HEK293 (cell line): ENCODE measurements around the gene SLC6A17.
A peak's percentile ranks its signal among the peaks of the same experiment; 100 is the strongest.

ENCODE experiments used
- CTCF ChIA-PET: fragments of 350-600 bp; formaldehyde crosslinking; extraction: SDS; loops from one replicate; lab custom pipeline; 2021; ENCODE audit warnings: antibody characterized with exemption; lab: Yijun Ruan, JAX
- POLR2A ChIA-PET: fragments of 300-600 bp; formaldehyde crosslinking; extraction: SDS; loops from one replicate; lab custom pipeline; 2020; ENCODE audit warnings: antibody characterized with exemption, inconsistent platforms; lab: Yijun Ruan, JAX
- H3K27ac ChIP-seq: fragments of 200-500 bp; sonication (Bioruptor generic); 2 replicates; pipeline ENCODE4 v1.5.1; 2014; ENCODE audit warnings: low read depth, low read length, control low read depth, inconsistent platforms; ENCODE audit errors: extremely low read depth
- H3K36me3 ChIP-seq, 2 experiments: fragments of 200-500 bp in 1 of 2; sonication (Bioruptor generic) in 1 of 2; 1 replicate in 1 of 2; 2 replicates in 1 of 2; pipeline ENCODE4 v1.5.1; 2014 to 2017; ENCODE audit warnings: inconsistent platforms in 2 of 2, low read length in 2 of 2; ENCODE audit not compliant: control insufficient read depth in 2 of 2, insufficient read depth in 1 of 2
- H3K4me1 ChIP-seq: fragments of 200-500 bp; sonication (Bioruptor generic); 2 replicates; pipeline ENCODE4 v1.5.1; 2014; ENCODE audit warnings: mild to moderate bottlenecking, low read length, inconsistent platforms; ENCODE audit not compliant: control insufficient read depth, insufficient read depth
- H3K4me3 ChIP-seq: 2 replicates; pipeline ENCODE4 v1.5.1; 2011; ENCODE audit warnings: low read depth, mild to moderate bottlenecking, control low read depth, low read length, moderate library complexity
- H3K9me3 ChIP-seq: fragments of 200-500 bp; sonication (Bioruptor generic); 2 replicates; pipeline ENCODE4 v1.5.1; 2014; ENCODE audit warnings: low read depth, low read length, inconsistent platforms; ENCODE audit not compliant: control insufficient read depth, insufficient read depth
- GLIS1 ChIP-seq: fragments of 450-650 bp; formaldehyde crosslinking; IDR thresholded peaks from 2 replicates; pipeline ENCODE4 v1.5.1; 2016; ENCODE audit warnings: missing biosample characterization, missing genetic modification characterization
- RBAK ChIP-seq: fragments of 450-650 bp; formaldehyde crosslinking; IDR thresholded peaks from 2 replicates; pipeline ENCODE4 v1.5.1; 2016; ENCODE audit warnings: missing biosample characterization, missing genetic modification characterization
- REPIN1 ChIP-seq: fragments of 450-650 bp; formaldehyde crosslinking; IDR thresholded peaks from 2 replicates; pipeline ENCODE4 v1.5.1; 2017; ENCODE audit warnings: missing biosample characterization, missing genetic modification characterization, low read depth
- SALL2 ChIP-seq: fragments of 450-650 bp; formaldehyde crosslinking; IDR thresholded peaks from 2 replicates; pipeline ENCODE4 v1.5.0; 2017; ENCODE audit warnings: missing biosample characterization, mild to moderate bottlenecking, missing genetic modification characterization, borderline replicate concordance
- ZBTB17 ChIP-seq: fragments of 450-650 bp; formaldehyde crosslinking; IDR thresholded peaks from 2 replicates; pipeline ENCODE4 v1.5.1; 2016; ENCODE audit warnings: missing biosample characterization, missing genetic modification characterization
- ZFHX2 ChIP-seq: fragments of 450-650 bp; formaldehyde crosslinking; conservative IDR thresholded peaks from 2 replicates; pipeline ENCODE4 v1.5.1; 2016; ENCODE audit warnings: missing biosample characterization, missing genetic modification characterization
- ZFP3 ChIP-seq: fragments of 450-650 bp; formaldehyde crosslinking; IDR thresholded peaks from 2 replicates; pipeline ENCODE4 v1.5.1; 2016; ENCODE audit warnings: low read depth, missing biosample characterization, missing genetic modification characterization
- ZIC2 ChIP-seq: fragments of 450-650 bp; formaldehyde crosslinking; IDR thresholded peaks from 2 replicates; pipeline ENCODE4 v1.5.1; 2016; ENCODE audit warnings: missing biosample characterization, missing genetic modification characterization
- ZNF138 ChIP-seq: fragments of 450-650 bp; formaldehyde crosslinking; IDR thresholded peaks from 2 replicates; pipeline ENCODE4 v1.5.1; 2016; ENCODE audit warnings: missing biosample characterization, missing genetic modification characterization, borderline replicate concordance
- ZNF146 ChIP-seq: fragments of 450-650 bp; formaldehyde crosslinking; IDR thresholded peaks from 2 replicates; pipeline ENCODE4 v1.5.1; 2016; ENCODE audit warnings: missing biosample characterization, missing genetic modification characterization
- ZNF223 ChIP-seq: fragments of 450-650 bp; formaldehyde crosslinking; IDR thresholded peaks from 2 replicates; pipeline ENCODE4 v1.5.1; 2016; ENCODE audit warnings: missing biosample characterization, missing genetic modification characterization
- ZNF335 ChIP-seq: fragments of 450-650 bp; formaldehyde crosslinking; conservative IDR thresholded peaks from 2 replicates; pipeline ENCODE4 v1.5.1; 2016; ENCODE audit warnings: missing biosample characterization, missing genetic modification characterization
- ZNF366 ChIP-seq: fragments of 450-650 bp; formaldehyde crosslinking; conservative IDR thresholded peaks from 2 replicates; pipeline ENCODE4 v1.5.1; 2016; ENCODE audit warnings: missing biosample characterization, missing genetic modification characterization
- ZNF501 ChIP-seq: fragments of 450-650 bp; formaldehyde crosslinking; IDR thresholded peaks from 2 replicates; pipeline ENCODE4 v1.5.1; 2016; ENCODE audit warnings: missing biosample characterization, missing genetic modification characterization
- ZNF521 ChIP-seq: fragments of 450-650 bp; formaldehyde crosslinking; IDR thresholded peaks from 2 replicates; pipeline ENCODE4 v1.5.1; 2017; ENCODE audit warnings: missing biosample characterization, mild to moderate bottlenecking, missing genetic modification characterization
- ZNF555 ChIP-seq: fragments of 450-650 bp; formaldehyde crosslinking; conservative IDR thresholded peaks from 2 replicates; pipeline ENCODE4 v1.5.1; 2017; ENCODE audit warnings: missing biosample characterization, mild to moderate bottlenecking, missing genetic modification characterization, inconsistent platforms
- ZNF624 ChIP-seq: fragments of 450-650 bp; formaldehyde crosslinking; IDR thresholded peaks from 2 replicates; pipeline ENCODE4 v1.5.1; 2017; ENCODE audit warnings: missing biosample characterization, missing genetic modification characterization
- ZNF792 ChIP-seq: fragments of 450-650 bp; formaldehyde crosslinking; IDR thresholded peaks from 2 replicates; pipeline ENCODE4 v1.5.1; 2016; ENCODE audit warnings: missing biosample characterization, missing genetic modification characterization
- ZNF837 ChIP-seq: fragments of 450-650 bp; formaldehyde crosslinking; IDR thresholded peaks from 2 replicates; pipeline ENCODE4 v1.5.1; 2016; ENCODE audit warnings: missing biosample characterization, missing genetic modification characterization
- TF ChIP-seq, protein P1 (sequence below): fragments of 450-650 bp; formaldehyde crosslinking; IDR thresholded peaks from 2 replicates; pipeline ENCODE4 v1.5.1; 2017; ENCODE audit warnings: missing biosample characterization, missing genetic modification characterization
- TF ChIP-seq, protein P2 (sequence below): fragments of 450-650 bp; formaldehyde crosslinking; IDR thresholded peaks from 2 replicates; pipeline ENCODE4 v1.5.1; 2016; ENCODE audit warnings: missing biosample characterization, missing genetic modification characterization
- TF ChIP-seq, protein P3 (sequence below): fragments of 450-650 bp; formaldehyde crosslinking; IDR thresholded peaks from 2 replicates; pipeline ENCODE4 v1.5.1; 2017; ENCODE audit warnings: missing biosample characterization, missing genetic modification characterization
- TF ChIP-seq, protein P4 (sequence below): fragments of 450-650 bp; formaldehyde crosslinking; IDR thresholded peaks from 2 replicates; pipeline ENCODE4 v1.5.1; 2016; ENCODE audit warnings: missing biosample characterization, missing genetic modification characterization

SLC6A17 gene

DNA sequence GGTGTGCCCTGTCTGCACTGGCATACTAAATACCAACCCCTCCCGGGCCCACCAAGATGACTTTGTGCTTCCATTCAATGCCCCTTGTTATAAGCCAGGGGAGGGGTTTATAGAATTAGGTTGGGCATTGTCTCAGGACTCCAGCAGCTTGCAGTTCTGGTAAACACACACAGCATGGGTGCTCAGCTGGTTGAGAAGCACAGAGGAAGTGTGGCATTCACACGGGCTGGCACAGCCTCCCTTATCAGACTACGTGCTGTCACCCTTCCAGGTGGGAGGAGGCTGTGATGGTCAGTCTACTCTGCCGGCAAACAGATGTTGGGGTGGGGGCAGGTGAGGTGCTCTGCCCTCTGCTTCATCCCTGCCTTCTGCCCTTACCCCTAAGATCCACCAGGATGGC lies 15.0 kb upstream of the SLC6A17 start:
- no peaks in the 10 kb centered on the region for H3K36me3 ChIP-seq
- TF ChIP-seq ZFP3 (tag by site-specific recombination) (no peak), ZNF624 (tag by site-specific recombination) (no peak), ZIC2 (tag by site-specific recombination) (peak; percentile 83), RBAK (tag by site-specific recombination) (no peak)
- H3K4me3 ChIP-seq, result no peak overlapping the region
- no peak overlapping the region for H3K27ac ChIP-seq
- ChIA-PET CTCF (interaction anchor here (0.6 to 1.9 kb wide), 6 partner anchors 12 to 306 kb away, joined by 3 to 9 read pairs (median 4); no protein-coding TSS in a partner anchor), POLR2A (no interaction called here)
- H3K4me1 ChIP-seq, result no peaks in the 10 kb centered on the region; the same call in 1 of the 2 replicates
- H3K9me3 ChIP-seq, result no peaks in the 10 kb centered on the region

GRCh38 chr1:110135666-110136065 lies 14.6 kb upstream of the SLC6A17 start:
- TF ChIP-seq ZNF521 (tag by site-specific recombination), result no peak
- no peak for TF ChIP-seq ZNF366 (tag by site-specific recombination)
- no peak for TF ChIP-seq ZNF138 (tag by site-specific recombination)
- no peak for TF ChIP-seq ZNF555
- TF ChIP-seq ZFHX2, result 0 out of 2 replicates have a peak, but pooled peaks have one; percentile 19
- TF ChIP-seq ZNF792 (tag by site-specific recombination), result no peak
- TF ChIP-seq, all 188 proteins: peak for 1
- H3K4me3 ChIP-seq, result no peak overlapping the region
- POLR2A ChIA-PET, result no interaction called here
- no peaks in the 10 kb centered on the region; the same call in 1 of the 2 replicates for H3K4me1 ChIP-seq
- no peak overlapping the region for H3K27ac ChIP-seq
- H3K36me3 ChIP-seq, result no peaks in the 10 kb centered on the region
- H3K9me3 ChIP-seq, result no peaks in the 10 kb centered on the region
- CTCF ChIA-PET, result interaction anchor here (0.6 to 1.6 kb wide), 6 partner anchors 16 to 495 kb away, joined by 3 to 7 read pairs (median 4); no protein-coding TSS in a partner anchor

DNA sequence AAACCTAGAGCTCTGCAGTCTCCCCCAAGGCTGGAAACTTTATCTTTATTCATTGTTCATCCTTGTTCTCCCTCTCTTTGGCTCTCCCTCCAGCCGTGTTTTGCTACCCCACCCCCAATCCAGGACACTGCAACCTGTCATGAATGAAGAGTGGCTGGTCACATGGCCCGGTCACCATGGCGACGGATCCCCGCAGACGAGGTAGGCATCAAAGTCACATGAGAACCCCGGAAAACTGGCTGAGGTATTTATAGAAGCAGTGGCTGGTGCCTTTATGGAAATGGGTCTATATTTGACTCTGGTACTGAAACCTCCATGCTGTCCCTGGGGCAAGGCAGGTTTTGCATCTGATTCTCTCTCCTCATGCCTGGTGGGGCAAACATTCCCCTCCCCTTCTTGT lies 13.4 kb upstream of the SLC6A17 start:
- Histone ChIP-seq H3K36me3 (no peaks in the 10 kb centered on the region), H3K4me1 (no peaks in the 10 kb centered on the region; the same call in 1 of the 2 replicates), H3K4me3 (no peak overlapping the region), H3K9me3 (no peaks in the 10 kb centered on the region), H3K27ac (no peak overlapping the region)
- POLR2A ChIA-PET, result no interaction called here
- CTCF ChIA-PET, result interaction anchor here (1.4 to 1.6 kb wide), 2 partner anchors 21 to 85 kb away, joined by 7 read pairs; no protein-coding TSS in a partner anchor
- TF ChIP-seq, protein P1, sequence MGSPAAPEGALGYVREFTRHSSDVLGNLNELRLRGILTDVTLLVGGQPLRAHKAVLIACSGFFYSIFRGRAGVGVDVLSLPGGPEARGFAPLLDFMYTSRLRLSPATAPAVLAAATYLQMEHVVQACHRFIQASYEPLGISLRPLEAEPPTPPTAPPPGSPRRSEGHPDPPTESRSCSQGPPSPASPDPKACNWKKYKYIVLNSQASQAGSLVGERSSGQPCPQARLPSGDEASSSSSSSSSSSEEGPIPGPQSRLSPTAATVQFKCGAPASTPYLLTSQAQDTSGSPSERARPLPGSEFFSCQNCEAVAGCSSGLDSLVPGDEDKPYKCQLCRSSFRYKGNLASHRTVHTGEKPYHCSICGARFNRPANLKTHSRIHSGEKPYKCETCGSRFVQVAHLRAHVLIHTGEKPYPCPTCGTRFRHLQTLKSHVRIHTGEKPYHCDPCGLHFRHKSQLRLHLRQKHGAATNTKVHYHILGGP (tag by site-specific recombination), result no peak
- no peak for TF ChIP-seq REPIN1 (tag by site-specific recombination)
- TF ChIP-seq, protein P2, sequence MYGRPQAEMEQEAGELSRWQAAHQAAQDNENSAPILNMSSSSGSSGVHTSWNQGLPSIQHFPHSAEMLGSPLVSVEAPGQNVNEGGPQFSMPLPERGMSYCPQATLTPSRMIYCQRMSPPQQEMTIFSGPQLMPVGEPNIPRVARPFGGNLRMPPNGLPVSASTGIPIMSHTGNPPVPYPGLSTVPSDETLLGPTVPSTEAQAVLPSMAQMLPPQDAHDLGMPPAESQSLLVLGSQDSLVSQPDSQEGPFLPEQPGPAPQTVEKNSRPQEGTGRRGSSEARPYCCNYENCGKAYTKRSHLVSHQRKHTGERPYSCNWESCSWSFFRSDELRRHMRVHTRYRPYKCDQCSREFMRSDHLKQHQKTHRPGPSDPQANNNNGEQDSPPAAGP (tag by site-specific recombination), result no peak
- 0 out of 2 replicates have a peak, but pooled peaks have one; percentile 47 for TF ChIP-seq ZBTB17 (tag by site-specific recombination)
- TF ChIP-seq, protein P3, sequence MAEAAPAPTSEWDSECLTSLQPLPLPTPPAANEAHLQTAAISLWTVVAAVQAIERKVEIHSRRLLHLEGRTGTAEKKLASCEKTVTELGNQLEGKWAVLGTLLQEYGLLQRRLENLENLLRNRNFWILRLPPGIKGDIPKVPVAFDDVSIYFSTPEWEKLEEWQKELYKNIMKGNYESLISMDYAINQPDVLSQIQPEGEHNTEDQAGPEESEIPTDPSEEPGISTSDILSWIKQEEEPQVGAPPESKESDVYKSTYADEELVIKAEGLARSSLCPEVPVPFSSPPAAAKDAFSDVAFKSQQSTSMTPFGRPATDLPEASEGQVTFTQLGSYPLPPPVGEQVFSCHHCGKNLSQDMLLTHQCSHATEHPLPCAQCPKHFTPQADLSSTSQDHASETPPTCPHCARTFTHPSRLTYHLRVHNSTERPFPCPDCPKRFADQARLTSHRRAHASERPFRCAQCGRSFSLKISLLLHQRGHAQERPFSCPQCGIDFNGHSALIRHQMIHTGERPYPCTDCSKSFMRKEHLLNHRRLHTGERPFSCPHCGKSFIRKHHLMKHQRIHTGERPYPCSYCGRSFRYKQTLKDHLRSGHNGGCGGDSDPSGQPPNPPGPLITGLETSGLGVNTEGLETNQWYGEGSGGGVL (tag by site-specific recombination), result 0 out of 2 replicates have a peak, but pooled peaks have one; percentile 15
- no peak for TF ChIP-seq ZNF146
- TF ChIP-seq SALL2, result no peak
- peak; percentile 58; the same call in 1 of the 2 replicates for TF ChIP-seq GLIS1 (tag by site-specific recombination)
- peak; percentile 94 for TF ChIP-seq ZNF335 (tag by site-specific recombination)
- TF ChIP-seq, protein P4, sequence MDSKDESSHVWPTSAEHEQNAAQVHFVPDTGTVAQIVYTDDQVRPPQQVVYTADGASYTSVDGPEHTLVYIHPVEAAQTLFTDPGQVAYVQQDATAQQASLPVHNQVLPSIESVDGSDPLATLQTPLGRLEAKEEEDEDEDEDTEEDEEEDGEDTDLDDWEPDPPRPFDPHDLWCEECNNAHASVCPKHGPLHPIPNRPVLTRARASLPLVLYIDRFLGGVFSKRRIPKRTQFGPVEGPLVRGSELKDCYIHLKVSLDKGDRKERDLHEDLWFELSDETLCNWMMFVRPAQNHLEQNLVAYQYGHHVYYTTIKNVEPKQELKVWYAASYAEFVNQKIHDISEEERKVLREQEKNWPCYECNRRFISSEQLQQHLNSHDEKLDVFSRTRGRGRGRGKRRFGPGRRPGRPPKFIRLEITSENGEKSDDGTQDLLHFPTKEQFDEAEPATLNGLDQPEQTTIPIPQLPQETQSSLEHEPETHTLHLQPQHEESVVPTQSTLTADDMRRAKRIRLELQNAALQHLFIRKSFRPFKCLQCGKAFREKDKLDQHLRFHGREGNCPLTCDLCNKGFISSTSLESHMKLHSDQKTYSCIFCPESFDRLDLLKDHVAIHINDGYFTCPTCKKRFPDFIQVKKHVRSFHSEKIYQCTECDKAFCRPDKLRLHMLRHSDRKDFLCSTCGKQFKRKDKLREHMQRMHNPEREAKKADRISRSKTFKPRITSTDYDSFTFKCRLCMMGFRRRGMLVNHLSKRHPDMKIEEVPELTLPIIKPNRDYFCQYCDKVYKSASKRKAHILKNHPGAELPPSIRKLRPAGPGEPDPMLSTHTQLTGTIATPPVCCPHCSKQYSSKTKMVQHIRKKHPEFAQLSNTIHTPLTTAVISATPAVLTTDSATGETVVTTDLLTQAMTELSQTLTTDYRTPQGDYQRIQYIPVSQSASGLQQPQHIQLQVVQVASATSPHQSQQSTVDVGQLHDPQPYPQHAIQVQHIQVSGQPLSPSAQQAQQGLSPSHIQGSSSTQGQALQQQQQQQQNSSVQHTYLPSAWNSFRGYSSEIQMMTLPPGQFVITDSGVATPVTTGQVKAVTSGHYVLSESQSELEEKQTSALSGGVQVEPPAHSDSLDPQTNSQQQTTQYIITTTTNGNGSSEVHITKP (tag by site-specific recombination), result 0 out of 2 replicates have a peak, but pooled peaks have one; percentile 19
- TF ChIP-seq ZNF223 (tag by site-specific recombination), result no peak
- no peak for TF ChIP-seq ZNF501 (tag by site-specific recombination)
- TF ChIP-seq ZNF837 (tag by site-specific recombination), result no peak
